HepG2 (cell line): ENCODE measurements around the gene PRKCG. TPM values are rescaled to one million over a fixed set of nuclear protein-coding genes. Genes with fewer than 3 reads are reported as not detected.

Experiments used
- ATAC-seq: fragments of 200-7000 bp; cut with Tn5 transposase; 3 replicates; pipeline ENCODE4 v1.9.1; 2020; ENCODE audit warnings: mild to moderate bottlenecking, moderate library complexity
- BruUV-seq: library from RNA; stranded (reverse); fragments of 400-500 nt; replicated peaks from 2 replicates; lab custom pipeline; 2021; lab: Mats Ljungman, UMichigan
- CTCF ChIA-PET: fragments of 300-600 bp; formaldehyde crosslinking; extraction: SDS; loops from one replicate; lab custom pipeline; 2021; ENCODE audit warnings: low total read pairs, inconsistent platforms, low intra/inter-chr PET ratio; lab: Yijun Ruan, JAX
- POLR2A ChIA-PET: fragments of 350-600 bp; sonication (Branson Sonifier 250); formaldehyde crosslinking; loops from one replicate; lab custom pipeline; 2020; ENCODE audit warnings: antibody characterized with exemption, inconsistent platforms; lab: Yijun Ruan, JAX
- DNase-seq: peaks from one replicate; pipeline ENCODE4 v3.0.0-alpha.2; 2015; ENCODE audit warnings: low spot score
- FAIRE-seq: peaks from 3 replicates; lab custom pipeline; 2011; peaks lifted over from hg19 to GRCh38; lab: Jason Lieb, UNC
- H2AFZ ChIP-seq: one replicate; pipeline ENCODE4 v1.6.1; 2011; ENCODE audit warnings: low read length, inconsistent platforms
- H3K27ac ChIP-seq: fragments of 300-600 bp; 3 replicates; pipeline ENCODE4 v1.8.0; 2011; ENCODE audit warnings: mixed run types, mild to moderate bottlenecking, mixed read lengths, low read length, inconsistent platforms; ENCODE audit not compliant: insufficient read depth; ENCODE audit errors: extremely low read length
- H3K27me3 ChIP-seq, 2 experiments: fragments of 200-600 bp in 1 of 2; 2 replicates in 1 of 2; 3 replicates in 1 of 2; pipeline versions ENCODE4 v1.6.0 to v1.8.0; 2011; ENCODE audit warnings: low read length in 2 of 2, mild to moderate bottlenecking in 2 of 2, moderate library complexity in 2 of 2, inconsistent platforms in 1 of 2; ENCODE audit not compliant: insufficient read depth in 2 of 2, control insufficient read depth in 1 of 2
- H3K36me3 ChIP-seq, 2 experiments: fragments of 200-600 bp in 1 of 2; replicated peaks in 1 of 2; 2 replicates in 1 of 2; 3 replicates in 1 of 2; pipeline versions ENCODE4 v1.5.1 to v1.8.0; 2011; ENCODE audit warnings: low read length in 2 of 2, inconsistent platforms in 1 of 2; ENCODE audit not compliant: insufficient read depth in 2 of 2, control insufficient read depth in 1 of 2
- H3K4me1 ChIP-seq: 2 replicates; pipeline ENCODE4 v1.5.1; 2012; ENCODE audit warnings: low read length, inconsistent platforms; ENCODE audit not compliant: insufficient read depth
- H3K4me2 ChIP-seq: 2 replicates; pipeline ENCODE4 v1.6.0; 2011; ENCODE audit warnings: low read depth, low read length, inconsistent platforms
- H3K4me3 ChIP-seq, 3 experiments: fragments of 200-600 bp in 1 of 3; sonication (generic), shearing (Covaris generic) in 1 of 3; replicated peaks in 1 of 3; 2 replicates each; pipeline ENCODE4 v1.5.1; 2011 to 2016; ENCODE audit warnings: low read length in 3 of 3, inconsistent platforms in 2 of 3, low read depth in 2 of 3, mild to moderate bottlenecking in 2 of 3, control low read depth in 1 of 3, mixed read lengths in 1 of 3; ENCODE audit not compliant: insufficient read depth in 1 of 3
- H3K79me2 ChIP-seq: one replicate; pipeline ENCODE4 v1.6.1; 2011; ENCODE audit warnings: low read length, inconsistent platforms; ENCODE audit not compliant: insufficient read depth
- H3K9ac ChIP-seq: 2 replicates; pipeline ENCODE4 v1.6.0; 2011; ENCODE audit warnings: mild to moderate bottlenecking, low read depth, low read length, inconsistent platforms; ENCODE audit not compliant: insufficient read depth
- H3K9me3 ChIP-seq: 2 replicates; pipeline ENCODE4 v1.5.1; 2012; ENCODE audit warnings: mild to moderate bottlenecking, low read length
- H4K20me1 ChIP-seq: 2 replicates; pipeline ENCODE4 v1.6.0; 2011; ENCODE audit warnings: inconsistent platforms, mild to moderate bottlenecking, low read length, moderate library complexity; ENCODE audit not compliant: insufficient read depth
- HMG20B ChIP-seq: conservative IDR thresholded peaks from 2 replicates; pipeline ENCODE4 v1.6.1; 2016; ENCODE audit warnings: missing genetic modification reagents, missing compliant biosample characterization
- SAP130 ChIP-seq: IDR thresholded peaks from 2 replicates; pipeline ENCODE4 v1.6.1; 2016; ENCODE audit warnings: low read depth
- ZFP41 ChIP-seq: sonication (generic); formaldehyde crosslinking; IDR thresholded peaks from 2 replicates; pipeline ENCODE4 v1.4.0; 2020; ENCODE audit warnings: mild to moderate bottlenecking, missing genetic modification reagents, borderline replicate concordance
- ZNF224 ChIP-seq: sonication (generic); formaldehyde crosslinking; IDR thresholded peaks from 2 replicates; pipeline ENCODE4 v1.5.0; 2020; ENCODE audit warnings: mild to moderate bottlenecking, missing genetic modification reagents
- WGBS: methylation state at CpG from one replicate; pipeline ENCODE4 v1.1.6; 2017; ENCODE audit warnings: low lambda C conversion rate; 5-methylcytosine and 5-hydroxymethylcytosine counted together
- in situ Hi-C: cut with HindIII; loops from 2 replicates; pipeline ENCODE4 v1.10.0; 2017; ENCODE audit warnings: low pct_unique_long_range_greater_than_20kb; ENCODE audit not compliant: extremely low pct_ligation_motif_present
- intact Hi-C: fragments of 100-400 bp; cut with micrococcal nuclease; formaldehyde crosslinking; loops from one replicate; pipeline ENCODE4 v1.10.0; 2022; ENCODE audit not compliant: unreplicated experiment
- polyA plus RNA-seq, 8 experiments: library from polyadenylated mRNA; depleted of rRNA in 3 of 8; stranded (reverse) in 7 of 8; unstranded in 1 of 8; fragments of >200 nt; fragmentation: Illumina TruSeq in 4 of 8; extraction: Trizol in 4 of 8; gene quantifications; 2 replicates each; pipeline versions ENCODE4 v1.2.1 to v1.2.3, GENCODE V29; 2011 to 2016; ENCODE audit warnings: low read depth in 4 of 8, missing spikeins in 1 of 8, mixed read lengths in 1 of 8; ENCODE audit not compliant: insufficient read depth in 1 of 8
- total RNA-seq, 5 experiments: library from RNA; depleted of rRNA; stranded (reverse); fragments of >200 nt; fragmentation: Illumina TruSeq; extraction: Trizol; gene quantifications; 2 replicates each; pipeline ENCODE4 v1.2.3, GENCODE V29; 2016; ENCODE audit warnings: low read depth in 1 of 5

PRKCG gene
- total and polyA plus RNA-seq, 2 of the 13 experiments (the other 11 are each of a cell fraction or from before 2014, with no cell fraction given) = 0.02 to 0.03 TPM

- Histone ChIP-seq H3K27me3 (peaks cover 0 to 18% of the 10 kb centered on the region in 2 experiments; a peak in 3 of 5 replicates), H3K9ac (no peak overlapping the region), H4K20me1 (no peaks in the 10 kb centered on the region), H3K36me3 (no peaks in the 10 kb centered on the region), H3K4me2 (no peak overlapping the region), H3K27ac (no peak overlapping the region), H3K4me1 (no peaks in the 10 kb centered on the region), H3K9me3 (no peaks in the 10 kb centered on the region), H3K4me3 (no peak overlapping the region), H2AFZ (no peak overlapping the region), H3K79me2 (no peaks in the 10 kb centered on the region)
- in situ Hi-C loops = no loop called here
- intact Hi-C loops = no loop called here
- CTCF ChIA-PET = no interaction called here
- 42% methylated on average over 7 of the region's 8 CpGs for WGBS
- DNase-seq (no peak), FAIRE-seq (no peak), ATAC-seq (no peak)
- no TSS peak for BruUV-seq
- TF ChIP-seq SAP130 (CRISPR knock-in tag) (no peak), HMG20B (CRISPR knock-in tag) (no peak), ZNF224 (CRISPR knock-in tag) (no peak), ZFP41 (no peak)
- POLR2A ChIA-PET = no interaction called here
Observed at GRCh38 chr19:53953383-53953782, 71.4 kb downstream of the PRKCG start.

Other genes starting within 250 kb of the PRKCG start
- 0.10 and 0.15 TPM in 2 replicates for gene NLRP12, start 57.9 kb upstream of the PRKCG start, total RNA-seq (2016; rRNA removed; fragmentation: Illumina TruSeq; extraction: Trizol)
- 0.20 and 0.21 TPM in 2 replicates for gene NLRP12, start 57.9 kb upstream of the PRKCG start, polyA plus RNA-seq (2011; rRNA removed)
- 12.4 and 19.9 TPM in 2 replicates for gene MYADM, start 14.3 kb upstream of the PRKCG start, total RNA-seq (2016; rRNA removed; fragmentation: Illumina TruSeq; extraction: Trizol)
- 38.1 and 51.6 TPM in 2 replicates for gene MYADM, start 14.3 kb upstream of the PRKCG start, polyA plus RNA-seq (2011; rRNA removed)
- gene CACNG7, start 27.1 kb downstream of the PRKCG start, total RNA-seq (2016; rRNA removed; fragmentation: Illumina TruSeq; extraction: Trizol) = not detected in 2 replicates
- gene CACNG7, start 27.1 kb downstream of the PRKCG start, polyA plus RNA-seq (2011; rRNA removed) = not detected in 2 replicates
- gene CACNG8, start 80.7 kb downstream of the PRKCG start, total RNA-seq (2016; rRNA removed; fragmentation: Illumina TruSeq; extraction: Trizol) = not detected in 2 replicates
- not detected in 2 replicates for gene CACNG8, start 80.7 kb downstream of the PRKCG start, polyA plus RNA-seq (2011; rRNA removed)
- not detected in 2 replicates for gene CACNG6, start 109.4 kb downstream of the PRKCG start, total RNA-seq (2016; rRNA removed; fragmentation: Illumina TruSeq; extraction: Trizol)
- gene CACNG6, start 109.4 kb downstream of the PRKCG start, polyA plus RNA-seq (2011; rRNA removed) = not detected in 2 replicates
- gene VSTM1, start 181.7 kb downstream of the PRKCG start, total RNA-seq (2016; rRNA removed; fragmentation: Illumina TruSeq; extraction: Trizol) = not detected in 2 replicates
- not detected in 2 replicates for gene VSTM1, start 181.7 kb downstream of the PRKCG start, polyA plus RNA-seq (2011; rRNA removed)
- gene TARM1, start 199.2 kb downstream of the PRKCG start, total RNA-seq (2016; rRNA removed; fragmentation: Illumina TruSeq; extraction: Trizol) = not detected in 2 replicates
- not detected in 2 replicates for gene TARM1, start 199.2 kb downstream of the PRKCG start, polyA plus RNA-seq (2011; rRNA removed)
- gene OSCAR, start 218.6 kb downstream of the PRKCG start, total RNA-seq (2016; rRNA removed; fragmentation: Illumina TruSeq; extraction: Trizol) = not detected in 2 replicates
- gene OSCAR, start 218.6 kb downstream of the PRKCG start, polyA plus RNA-seq (2011; rRNA removed) = 1.9 and 2.8 TPM in 2 replicates
- 70.9 and 75.4 TPM in 2 replicates for gene NDUFA3, start 220.7 kb downstream of the PRKCG start, total RNA-seq (2016; rRNA removed; fragmentation: Illumina TruSeq; extraction: Trizol)
- 31.6 and 33.7 TPM in 2 replicates for gene NDUFA3, start 220.7 kb downstream of the PRKCG start, polyA plus RNA-seq (2011; rRNA removed)
- 10.7 and 13.5 TPM in 2 replicates for gene TFPT, start 233.5 kb downstream of the PRKCG start, total RNA-seq (2016; rRNA removed; fragmentation: Illumina TruSeq; extraction: Trizol)
- 8.4 and 8.6 TPM in 2 replicates for gene TFPT, start 233.5 kb downstream of the PRKCG start, polyA plus RNA-seq (2011; rRNA removed)
- gene PRPF31, start 233.6 kb downstream of the PRKCG start, total RNA-seq (2016; rRNA removed; fragmentation: Illumina TruSeq; extraction: Trizol) = 63.8 and 68.9 TPM in 2 replicates
- gene PRPF31, start 233.6 kb downstream of the PRKCG start, polyA plus RNA-seq (2011; rRNA removed) = 23.8 and 29.5 TPM in 2 replicates